HL-60 (cell line): Measurements from ENCODE around the gene SUMF2.
"Not testable (repeated sequence)": the region's sequence is repeated elsewhere in the genome, so short reads cannot be mapped to it uniquely, and the experiment has no call there.

Source experiments
- DNase-seq, 2 experiments: peaks; one replicate each; pipeline ENCODE4 v3.0.0-alpha.2; 2010 to 2020; ENCODE audit warnings: low read depth in 1 of 2, low spot score in 1 of 2
- H3K27ac ChIP-seq: fragments of 250-450 bp; sonication (Bioruptor Pico); replicated peaks from 2 replicates; pipeline ENCODE4 v1.5.1; 2020; ENCODE audit warnings: mild to moderate bottlenecking, moderate library complexity
- H3K27me3 ChIP-seq: fragments of 250-450 bp; sonication (Bioruptor Pico); 2 replicates; pipeline ENCODE4 v1.5.1; 2021; ENCODE audit warnings: mild to moderate bottlenecking, moderate library complexity; ENCODE audit not compliant: insufficient read depth, poor library complexity, severe bottlenecking
- H3K4me3 ChIP-seq: replicated peaks from 2 replicates; pipeline ENCODE4 v1.5.1; 2011; ENCODE audit warnings: mild to moderate bottlenecking, control low read depth, low read length; ENCODE audit not compliant: insufficient read depth
- CTCF ChIP-seq: IDR thresholded peaks from one replicate; pipeline ENCODE4 v1.5.1; 2011; ENCODE audit warnings: low read length, control low read depth, inconsistent platforms; ENCODE audit not compliant: insufficient read depth
- GABPA ChIP-seq: IDR thresholded peaks from 2 replicates; pipeline ENCODE4 v1.6.1; 2012; ENCODE audit warnings: low read depth
- POLR2AphosphoS5 ChIP-seq: IDR thresholded peaks from 2 replicates; pipeline ENCODE4 v1.6.1; 2012; ENCODE audit warnings: low read depth
- REST ChIP-seq: IDR thresholded peaks from 2 replicates; pipeline ENCODE4 v1.6.1; 2012; ENCODE audit warnings: low read depth; ENCODE audit not compliant: insufficient replicate concordance
- SPI1 ChIP-seq: IDR thresholded peaks from 2 replicates; pipeline ENCODE4 v1.6.1; 2012; ENCODE audit warnings: low read depth, mild to moderate bottlenecking, borderline replicate concordance

SUMF2 gene

GRCh38 chr7:56106108-56107073 is 42.3 kb downstream of the SUMF2 start, which contains the start of gene CHCHD2:
TSS of gene CHCHD2 (minus strand) at chr7:56106476. CDS start at chr7:56106413, 63 bp downstream.
- TF ChIP-seq SPI1 (peak; percentile 38; the same call in 1 of the 2 replicates), REST (peak; percentile 67), CTCF (no peak), GABPA (peak; percentile 91), POLR2AphosphoS5 (peak; percentile 75)
- no peaks in the 10 kb centered on the region for H3K27me3 ChIP-seq

GRCh38 chr7:56107954-56108258 is 43.8 kb downstream of the SUMF2 start:
- Histone ChIP-seq H3K4me3 (no peak overlapping the region), H3K27me3 (no peaks in the 10 kb centered on the region), H3K27ac (no peak overlapping the region)
- no peak for DNase-seq
- TF ChIP-seq SPI1 (no peak), REST (no peak), GABPA (no peak), POLR2AphosphoS5 (no peak)

More at GRCh38 chr7:56106108-56107073, 42.3 kb downstream of the SUMF2 start, which contains the start of gene CHCHD2:
- Histone ChIP-seq H3K4me3 (peak within 1 kb of the TSS; percentile 93), H3K27ac (peak within 1 kb of the TSS; percentile 90)
- DNase-seq = peak; percentile 98

- H3K27me3 ChIP-seq = no peaks in the 10 kb centered on the region
- no peak for DNase-seq
- H3K27ac ChIP-seq = no peak overlapping the region
- no peak overlapping the region for H3K4me3 ChIP-seq
- TF ChIP-seq POLR2AphosphoS5 (no peak), CTCF (no peak), SPI1 (no peak), GABPA (no peak), REST (no peak)
These were observed 46.5 kb downstream of the SUMF2 start for GRCh38 chr7:56110611-56111010.

- H3K27me3 ChIP-seq, H3K27ac ChIP-seq, H3K4me3 ChIP-seq, DNase-seq: not testable (repeated sequence)
These were observed 48.2 kb downstream of the SUMF2 start for GRCh38 chr7:56112244-56112643.
